Measurements from ENCODE around the gene ERAL1. TPM values are rescaled to one million over a fixed set of nuclear protein-coding genes. Genes with fewer than 3 reads are reported as not detected.

Gene ERAL1
- total and polyA plus RNA-seq, 7 donors: 38.3 to 98.5 (median 44.7) TPM

- Histone ChIP-seq H3K9me3 (no peaks in the 10 kb centered on the region), H3K27ac (no peak overlapping the region), H3K4me1 (no peaks in the 10 kb centered on the region), H3K36me3 (ENCODE audit: insufficient read depth in 1 of 2, low read depth in 1 of 2) (peaks cover 5 to 66% of the 10 kb centered on the region in 2 donors), H3K4me3 (no peak overlapping the region), H3K27me3 (ENCODE audit: insufficient read depth in 3 of 3, low read length in 2 of 3) (no peaks in the 10 kb centered on the region)
- ATAC-seq (no peak), DNase-seq (peak in 1 of 2 donors; percentile 5)
- 76 to 83% (median 79%) methylated on average over 9 of the region's 9 CpGs for WGBS, 3 donors
- intact Hi-C loops (cut with DNase I): no loop called here
- TF ChIP-seq, protein P1, sequence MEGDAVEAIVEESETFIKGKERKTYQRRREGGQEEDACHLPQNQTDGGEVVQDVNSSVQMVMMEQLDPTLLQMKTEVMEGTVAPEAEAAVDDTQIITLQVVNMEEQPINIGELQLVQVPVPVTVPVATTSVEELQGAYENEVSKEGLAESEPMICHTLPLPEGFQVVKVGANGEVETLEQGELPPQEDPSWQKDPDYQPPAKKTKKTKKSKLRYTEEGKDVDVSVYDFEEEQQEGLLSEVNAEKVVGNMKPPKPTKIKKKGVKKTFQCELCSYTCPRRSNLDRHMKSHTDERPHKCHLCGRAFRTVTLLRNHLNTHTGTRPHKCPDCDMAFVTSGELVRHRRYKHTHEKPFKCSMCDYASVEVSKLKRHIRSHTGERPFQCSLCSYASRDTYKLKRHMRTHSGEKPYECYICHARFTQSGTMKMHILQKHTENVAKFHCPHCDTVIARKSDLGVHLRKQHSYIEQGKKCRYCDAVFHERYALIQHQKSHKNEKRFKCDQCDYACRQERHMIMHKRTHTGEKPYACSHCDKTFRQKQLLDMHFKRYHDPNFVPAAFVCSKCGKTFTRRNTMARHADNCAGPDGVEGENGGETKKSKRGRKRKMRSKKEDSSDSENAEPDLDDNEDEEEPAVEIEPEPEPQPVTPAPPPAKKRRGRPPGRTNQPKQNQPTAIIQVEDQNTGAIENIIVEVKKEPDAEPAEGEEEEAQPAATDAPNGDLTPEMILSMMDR (IDR thresholded peaks at IDR 0.05): no peak
These were observed 25.2 kb downstream of the ERAL1 start for GRCh38 chr17:28879886-28880571.

GRCh38 chr17:28880572-28880945 lies 25.7 kb downstream of the ERAL1 start:
- TF ChIP-seq, protein P1 (IDR thresholded peaks at IDR 0.05): no peak
- no peaks in the 10 kb centered on the region for H3K27me3 ChIP-seq (ENCODE audit: insufficient read depth in 3 of 3, low read length in 2 of 3)
- ATAC-seq (no peak), DNase-seq (peak in 1 of 2 donors; percentile 7)
- peaks cover 5 to 71% of the 10 kb centered on the region in 2 donors for H3K36me3 ChIP-seq (ENCODE audit: insufficient read depth in 1 of 2, low read depth in 1 of 2)
- no peak overlapping the region for H3K27ac ChIP-seq
- 89 to 94% (median 90%) methylated on average over 10 of the region's 10 CpGs for WGBS, 3 donors
- intact Hi-C loops (cut with DNase I): no loop called here
- no peaks in the 10 kb centered on the region for H3K4me1 ChIP-seq
- H3K9me3 ChIP-seq: no peaks in the 10 kb centered on the region
- no peak overlapping the region for H3K4me3 ChIP-seq

DNA sequence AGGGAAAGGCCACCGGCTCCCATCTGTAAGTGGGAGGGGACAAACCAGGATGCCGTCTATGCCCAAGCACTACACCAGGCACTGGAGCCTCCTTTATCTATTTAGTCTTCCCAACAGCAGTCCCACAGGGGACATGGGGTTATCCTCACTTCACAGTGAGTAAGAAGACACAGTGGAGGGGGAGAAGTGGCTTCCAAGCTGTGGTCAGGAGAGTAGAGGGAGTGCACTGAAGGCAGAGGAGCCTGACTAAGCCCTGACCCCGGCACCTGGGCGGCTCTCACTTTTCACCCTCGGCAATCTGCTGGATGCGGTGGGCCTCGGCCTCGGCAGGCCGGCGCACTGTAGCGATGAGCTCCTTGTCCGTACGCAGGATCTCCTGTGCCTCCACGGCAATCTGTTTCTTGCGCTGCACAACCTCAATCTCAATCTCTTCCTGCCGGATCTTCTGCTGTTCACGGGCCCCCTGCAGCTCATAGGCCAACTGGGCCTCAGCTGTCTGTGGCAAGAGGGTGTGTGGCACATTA lies 26.8 kb downstream of the ERAL1 start:
- 89 to 95% (median 93%) methylated on average over 17 of the region's 17 CpGs for WGBS, 3 donors
- no peaks in the 10 kb centered on the region for H3K4me1 ChIP-seq
- H3K27me3 ChIP-seq (ENCODE audit: insufficient read depth in 3 of 3, low read length in 2 of 3): no peaks in the 10 kb centered on the region
- DNase-seq (no peak), ATAC-seq (no peak)
- H3K9me3 ChIP-seq: no peaks in the 10 kb centered on the region
- H3K4me3 ChIP-seq: no peak overlapping the region
- H3K36me3 ChIP-seq (ENCODE audit: insufficient read depth in 1 of 2, low read depth in 1 of 2): peaks cover 5 to 80% of the 10 kb centered on the region in 2 donors
- H3K27ac ChIP-seq: no peak overlapping the region
- TF ChIP-seq, protein P1 (IDR thresholded peaks at IDR 0.05): no peak
- intact Hi-C loops (cut with DNase I): no loop called here

DNA sequence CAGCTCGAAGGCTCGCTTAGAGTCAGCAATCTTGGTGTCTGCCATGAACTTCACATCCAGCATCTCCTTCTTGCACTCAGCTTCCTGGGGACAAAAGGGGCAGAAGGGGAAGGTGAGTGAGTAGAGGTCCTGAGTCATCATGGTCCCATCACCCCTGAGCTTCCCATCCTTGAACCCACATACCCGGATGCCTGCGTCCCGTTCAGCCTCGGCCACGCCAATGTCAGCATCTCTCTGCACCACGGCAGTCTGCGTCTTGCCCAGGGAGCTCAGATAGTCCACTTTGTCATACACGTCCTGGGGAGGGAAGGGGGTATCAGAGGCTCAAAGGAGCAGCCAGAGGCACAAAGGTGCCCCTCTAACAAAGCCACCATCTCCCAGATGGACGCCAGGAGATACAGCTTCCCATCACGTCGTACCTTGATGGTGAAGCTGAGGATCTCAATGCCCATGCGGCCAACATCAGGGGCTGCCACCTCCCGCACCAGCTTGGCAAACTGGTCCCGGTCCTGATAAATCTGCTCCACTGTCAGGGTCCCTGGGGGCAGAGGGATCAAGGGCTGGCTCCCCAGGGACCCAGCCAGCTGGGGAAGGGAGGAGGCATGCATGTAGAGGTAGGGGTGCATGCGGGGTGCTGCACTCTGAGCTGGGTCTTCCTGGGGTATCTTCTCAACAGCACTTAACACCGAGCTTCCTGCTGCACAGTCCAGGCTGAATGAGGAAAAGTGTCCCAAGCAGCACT lies 27.5 kb downstream of the ERAL1 start:
- Histone ChIP-seq H3K36me3 (ENCODE audit: insufficient read depth in 1 of 2, low read depth in 1 of 2) (peaks cover 5 to 80% of the 10 kb centered on the region in 2 donors), H3K4me1 (no peaks in the 10 kb centered on the region), H3K4me3 (no peak overlapping the region), H3K27me3 (ENCODE audit: insufficient read depth in 3 of 3, low read length in 2 of 3) (no peaks in the 10 kb centered on the region), H3K27ac (no peak overlapping the region), H3K9me3 (no peaks in the 10 kb centered on the region)
- DNase-seq: no peak
- ATAC-seq: no peak
- TF ChIP-seq, protein P1 (IDR thresholded peaks at IDR 0.05): no peak
- intact Hi-C loops (cut with DNase I): no loop called here
- WGBS, 3 donors: 90 to 91% (median 90%) methylated on average over 18 of the region's 18 CpGs

All from psoas muscle (tissue), 8 donors.